Measurements from ENCODE around the gene BPIFA3.

DNA sequence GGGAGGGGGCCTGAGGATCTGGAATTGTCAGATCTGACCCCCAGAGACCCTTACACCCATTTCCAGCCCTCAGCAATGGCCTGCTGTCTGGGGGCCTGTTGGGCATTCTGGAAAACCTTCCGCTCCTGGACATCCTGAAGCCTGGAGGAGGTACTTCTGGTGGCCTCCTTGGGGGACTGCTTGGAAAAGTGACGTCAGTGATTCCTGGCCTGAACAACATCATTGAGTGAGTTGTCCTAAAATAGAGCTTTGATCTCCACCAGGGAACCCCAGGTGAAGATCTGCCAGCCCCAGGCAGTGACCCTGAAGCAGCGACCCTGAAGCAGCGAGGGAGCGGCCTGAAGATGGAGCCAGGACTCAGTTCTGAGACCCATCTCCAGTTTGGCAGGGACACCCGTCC, 20.8 kb downstream of the BPIFA3 start:
- TF ChIP-seq, protein P1, sequence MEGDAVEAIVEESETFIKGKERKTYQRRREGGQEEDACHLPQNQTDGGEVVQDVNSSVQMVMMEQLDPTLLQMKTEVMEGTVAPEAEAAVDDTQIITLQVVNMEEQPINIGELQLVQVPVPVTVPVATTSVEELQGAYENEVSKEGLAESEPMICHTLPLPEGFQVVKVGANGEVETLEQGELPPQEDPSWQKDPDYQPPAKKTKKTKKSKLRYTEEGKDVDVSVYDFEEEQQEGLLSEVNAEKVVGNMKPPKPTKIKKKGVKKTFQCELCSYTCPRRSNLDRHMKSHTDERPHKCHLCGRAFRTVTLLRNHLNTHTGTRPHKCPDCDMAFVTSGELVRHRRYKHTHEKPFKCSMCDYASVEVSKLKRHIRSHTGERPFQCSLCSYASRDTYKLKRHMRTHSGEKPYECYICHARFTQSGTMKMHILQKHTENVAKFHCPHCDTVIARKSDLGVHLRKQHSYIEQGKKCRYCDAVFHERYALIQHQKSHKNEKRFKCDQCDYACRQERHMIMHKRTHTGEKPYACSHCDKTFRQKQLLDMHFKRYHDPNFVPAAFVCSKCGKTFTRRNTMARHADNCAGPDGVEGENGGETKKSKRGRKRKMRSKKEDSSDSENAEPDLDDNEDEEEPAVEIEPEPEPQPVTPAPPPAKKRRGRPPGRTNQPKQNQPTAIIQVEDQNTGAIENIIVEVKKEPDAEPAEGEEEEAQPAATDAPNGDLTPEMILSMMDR (IDR thresholded peaks at IDR 0.05; ENCODE audit: poor library complexity): no peak
- no peak for TF ChIP-seq EZH2phosphoT487 (IDR thresholded peaks at IDR 0.05; ENCODE audit: low read depth, severe bottlenecking, unreplicated experiment)
